ENCODE data around the gene LIPI.
A peak's percentile ranks its signal among the peaks of the same experiment; 100 is the strongest.
"Not testable (repeated sequence)": the region's sequence is repeated elsewhere in the genome, so short reads cannot be mapped to it uniquely, and the experiment has no call there.

Gene LIPI

GRCh38 chr21:14229399-14229798, 18.6 kb upstream of the LIPI start:
- no peak overlapping the region for H3K4me3 ChIP-seq (replicated peaks; ENCODE audit: low read depth, low read length)
- no peaks in the 10 kb centered on the region for H3K27me3 ChIP-seq (replicated peaks; ENCODE audit: control insufficient read depth, insufficient read depth, low read length)
- TF ChIP-seq, protein P1, sequence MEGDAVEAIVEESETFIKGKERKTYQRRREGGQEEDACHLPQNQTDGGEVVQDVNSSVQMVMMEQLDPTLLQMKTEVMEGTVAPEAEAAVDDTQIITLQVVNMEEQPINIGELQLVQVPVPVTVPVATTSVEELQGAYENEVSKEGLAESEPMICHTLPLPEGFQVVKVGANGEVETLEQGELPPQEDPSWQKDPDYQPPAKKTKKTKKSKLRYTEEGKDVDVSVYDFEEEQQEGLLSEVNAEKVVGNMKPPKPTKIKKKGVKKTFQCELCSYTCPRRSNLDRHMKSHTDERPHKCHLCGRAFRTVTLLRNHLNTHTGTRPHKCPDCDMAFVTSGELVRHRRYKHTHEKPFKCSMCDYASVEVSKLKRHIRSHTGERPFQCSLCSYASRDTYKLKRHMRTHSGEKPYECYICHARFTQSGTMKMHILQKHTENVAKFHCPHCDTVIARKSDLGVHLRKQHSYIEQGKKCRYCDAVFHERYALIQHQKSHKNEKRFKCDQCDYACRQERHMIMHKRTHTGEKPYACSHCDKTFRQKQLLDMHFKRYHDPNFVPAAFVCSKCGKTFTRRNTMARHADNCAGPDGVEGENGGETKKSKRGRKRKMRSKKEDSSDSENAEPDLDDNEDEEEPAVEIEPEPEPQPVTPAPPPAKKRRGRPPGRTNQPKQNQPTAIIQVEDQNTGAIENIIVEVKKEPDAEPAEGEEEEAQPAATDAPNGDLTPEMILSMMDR (IDR thresholded peaks at IDR 0.05; ENCODE audit: insufficient read depth, low read length, poor library complexity, severe bottlenecking), result no peak
- no peak for DNase-seq (ENCODE audit: extremely low read depth, insufficient read length)
- no peaks in the 10 kb centered on the region for H3K36me3 ChIP-seq (ENCODE audit: control insufficient read depth, insufficient read depth, low read length)

GRCh38 chr21:14223365-14223764, 12.6 kb upstream of the LIPI start:
- no peaks in the 10 kb centered on the region for H3K36me3 ChIP-seq (ENCODE audit: control insufficient read depth, insufficient read depth, low read length)
- no peak for DNase-seq (ENCODE audit: extremely low read depth, insufficient read length)
- no peaks in the 10 kb centered on the region for H3K27me3 ChIP-seq (replicated peaks; ENCODE audit: control insufficient read depth, insufficient read depth, low read length)
- TF ChIP-seq, protein P1 (IDR thresholded peaks at IDR 0.05; ENCODE audit: insufficient read depth, low read length, poor library complexity, severe bottlenecking), result no peak
- H3K4me3 ChIP-seq (replicated peaks; ENCODE audit: low read depth, low read length), result no peak overlapping the region

DNA sequence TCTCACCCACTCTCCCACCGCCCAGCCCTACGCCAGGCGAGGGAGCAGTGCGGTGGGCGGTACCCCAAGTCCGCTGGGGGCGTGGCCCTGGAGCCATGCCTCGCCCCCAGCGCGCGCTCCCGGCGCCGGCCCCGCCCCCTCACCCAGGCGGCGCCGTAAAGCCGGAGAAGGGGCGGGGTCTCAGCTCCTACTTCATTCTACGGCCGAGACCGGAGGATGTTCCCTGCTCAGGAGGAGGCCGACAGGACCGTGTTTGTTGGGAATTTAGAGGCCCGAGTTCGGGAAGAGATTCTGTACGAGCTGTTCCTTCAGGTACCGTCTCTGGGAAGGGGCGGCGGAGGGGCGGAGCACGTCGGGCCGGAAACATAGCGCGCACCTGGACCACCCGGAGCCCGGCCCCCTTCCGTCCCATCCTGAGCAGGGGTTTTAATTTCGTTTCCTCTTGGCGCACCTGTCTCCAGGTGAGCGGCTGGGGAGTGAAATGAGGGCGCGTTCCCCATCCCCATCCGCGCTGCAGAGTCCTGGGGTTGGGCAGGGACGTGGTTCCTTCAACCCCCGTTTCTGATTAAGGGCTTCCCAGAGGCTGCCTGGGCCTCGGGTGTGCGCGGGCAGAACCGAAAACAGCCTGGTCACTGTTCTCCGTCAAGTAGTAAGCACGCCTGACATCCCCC, 5.4 kb upstream of the LIPI start, which contains the start of gene RBM11:
RBM11 (plus strand) TSS at position 187 of the 671 bp plus-strand sequence; CDS start at position 217, 30 bp downstream.
- TF ChIP-seq, protein P1 (IDR thresholded peaks at IDR 0.05; ENCODE audit: insufficient read depth, low read length, poor library complexity, severe bottlenecking), result no peak
- Histone ChIP-seq H3K36me3 (ENCODE audit: control insufficient read depth, insufficient read depth, low read length) (no peaks in the 10 kb centered on the region), H3K27me3 (replicated peaks; ENCODE audit: control insufficient read depth, insufficient read depth, low read length) (no peaks in the 10 kb centered on the region), H3K4me3 (replicated peaks; ENCODE audit: low read depth, low read length) (peak within 1 kb of the TSS; percentile 66)
- DNase-seq (ENCODE audit: extremely low read depth, insufficient read length), result peak; percentile 74

- DNase-seq (ENCODE audit: extremely low read depth, insufficient read length), result no peak
- TF ChIP-seq, protein P1 (IDR thresholded peaks at IDR 0.05; ENCODE audit: insufficient read depth, low read length, poor library complexity, severe bottlenecking), result no peak
- Histone ChIP-seq H3K4me3 (replicated peaks; ENCODE audit: low read depth, low read length) (no peak overlapping the region), H3K36me3 (ENCODE audit: control insufficient read depth, insufficient read depth, low read length) (no peaks in the 10 kb centered on the region), H3K27me3 (replicated peaks; ENCODE audit: control insufficient read depth, insufficient read depth, low read length) (no peaks in the 10 kb centered on the region)
Measured at GRCh38 chr21:14213164-14213563, 2.4 kb upstream of the LIPI start.

GRCh38 chr21:14206222-14206621, 4.5 kb downstream of the LIPI start:
- Histone ChIP-seq H3K4me3 (replicated peaks; ENCODE audit: low read depth, low read length) (no peak overlapping the region), H3K27me3 (replicated peaks; ENCODE audit: control insufficient read depth, insufficient read depth, low read length) (no peaks in the 10 kb centered on the region), H3K36me3 (ENCODE audit: control insufficient read depth, insufficient read depth, low read length) (no peaks in the 10 kb centered on the region)
- no peak for DNase-seq (ENCODE audit: extremely low read depth, insufficient read length)
- TF ChIP-seq, protein P1 (IDR thresholded peaks at IDR 0.05; ENCODE audit: insufficient read depth, low read length, poor library complexity, severe bottlenecking), result no peak

- not testable (repeated sequence) for H3K4me3 ChIP-seq (replicated peaks; ENCODE audit: low read depth, low read length); H3K36me3 ChIP-seq (ENCODE audit: control insufficient read depth, insufficient read depth, low read length); H3K27me3 ChIP-seq (replicated peaks; ENCODE audit: control insufficient read depth, insufficient read depth, low read length); DNase-seq (ENCODE audit: extremely low read depth, insufficient read length)
Measured at GRCh38 chr21:14166463-14167223, 44.1 kb downstream of the LIPI start.
